ENCODE results near the gene BICDL2. TPM values are rescaled to one million over a fixed set of nuclear protein-coding genes. Genes with fewer than 3 reads are reported as not detected.

BICDL2 gene
- total and polyA plus RNA-seq, 9 of the 15 experiments (the other 6 are each of a cell fraction or from before 2014, with no cell fraction given), result 0.09 to 0.28 (median 0.09) TPM; not detected in 6

GRCh38 chr16:3015865-3016521 is 20.8 kb downstream of the BICDL2 start (continued):
- TF ChIP-seq ELK1 (CRISPR knock-in tag; IDR thresholded peaks at IDR 0.05) (no peak), E4F1 (CRISPR knock-in tag; IDR thresholded peaks at IDR 0.05; ENCODE audit: borderline replicate concordance) (no peak), CCAR2 (IDR thresholded peaks at IDR 0.05; ENCODE audit: low read depth, low read length) (no peak), CLOCK (CRISPR knock-in tag; IDR thresholded peaks at IDR 0.05; ENCODE audit: borderline replicate concordance) (no peak), CEBPG (CRISPR knock-in tag; IDR thresholded peaks at IDR 0.05) (no peak), CEBPG (tag; conservative IDR thresholded peaks at IDR 0.05 in 1 of 2, IDR thresholded peaks at IDR 0.05 in 1 of 2) (no peak), CCNT2 (IDR thresholded peaks at IDR 0.05; ENCODE audit: borderline replicate concordance, extremely low read depth, insufficient read length, low read depth, low read length) (no peak), SOX6 (IDR thresholded peaks at IDR 0.05) (peak; percentile 49; the same call in 1 of the 2 replicates), HNRNPLL (IDR thresholded peaks at IDR 0.05; ENCODE audit: low read depth, low read length, poor library complexity, severe bottlenecking) (no peak), KLF10 (CRISPR knock-in tag; IDR thresholded peaks at IDR 0.05) (no peak), ZNF316 (IDR thresholded peaks at IDR 0.05) (no peak), CTBP1 (IDR thresholded peaks at IDR 0.05; ENCODE audit: borderline replicate concordance) (peak; percentile 58; the same call in 1 of the 2 replicates), ZNF280A (IDR thresholded peaks at IDR 0.05; ENCODE audit: low read depth, partially characterized antibody) (no peak), TAF1 (IDR thresholded peaks at IDR 0.05; ENCODE audit: control insufficient read depth, extremely low read depth, insufficient read depth, low read length, severe bottlenecking) (no peak), FOXJ3 (CRISPR knock-in tag; IDR thresholded peaks at IDR 0.05) (no peak), ESRRA (IDR thresholded peaks at IDR 0.05; ENCODE audit: borderline replicate concordance, low read depth) (no peak), CBFA2T3 (IDR thresholded peaks at IDR 0.05) (peak; percentile 60), MTA1 (IDR thresholded peaks at IDR 0.05; ENCODE audit: borderline replicate concordance) (no peak), RB1 (IDR thresholded peaks at IDR 0.05; ENCODE audit: low read depth) (no peak), ZNF347 (CRISPR knock-in tag; IDR thresholded peaks at IDR 0.05; ENCODE audit: low read depth) (no peak), SRF (CRISPR knock-in tag; IDR thresholded peaks at IDR 0.05) (no peak)

Data from K562 (cell line).